OCI-LY7 (cell line): ENCODE data around the gene LMO2. TPM values are rescaled to one million over a fixed set of nuclear protein-coding genes. Genes with fewer than 3 reads are reported as not detected.
A peak's percentile ranks its signal among the peaks of the same experiment; 100 is the strongest.

Experiments used
- BruUV-seq: library from RNA; stranded (reverse); fragments of 400-500 nt; replicated peaks from 2 replicates; lab custom pipeline; 2021; lab: Mats Ljungman, UMichigan
- CTCF ChIA-PET: fragments of 300-600 bp; sonication (Branson Sonifier 250); formaldehyde crosslinking; loops from one replicate; lab custom pipeline; 2022; ENCODE audit warnings: antibody characterized with exemption; ENCODE audit not compliant: unreplicated experiment; lab: Charles Lee
- POLR2A ChIA-PET: fragments of 300-600 bp; sonication (Branson Sonifier 250); formaldehyde crosslinking; loops from one replicate; lab custom pipeline; 2022; ENCODE audit warnings: antibody characterized with exemption; lab: Charles Lee
- DNase-seq: peaks from one replicate; pipeline ENCODE4 v3.0.0-alpha.2; 2015; ENCODE audit warnings: low spot score
- H2AFZ ChIP-seq: fragments of 200-600 bp; sonication (generic), shearing (Covaris generic); 2 replicates; pipeline ENCODE4 v1.6.1; 2014; ENCODE audit warnings: mild to moderate bottlenecking, antibody characterized with exemption, low read length, moderate library complexity
- H3K27ac ChIP-seq: fragments of 200-600 bp; sonication (generic); 2 replicates; pipeline ENCODE4 v1.5.1; 2014; ENCODE audit warnings: mixed run types, low read depth, mild to moderate bottlenecking, moderate library complexity, low read length, inconsistent platforms; ENCODE audit not compliant: poor library complexity, severe bottlenecking
- H3K36me3 ChIP-seq: fragments of 200-600 bp; sonication (generic); 2 replicates; pipeline ENCODE4 v1.6.1; 2014; ENCODE audit warnings: mild to moderate bottlenecking, antibody characterized with exemption, low read length, moderate library complexity, mixed read lengths; ENCODE audit not compliant: insufficient read depth
- H3K4me1 ChIP-seq: fragments of 200-600 bp; sonication (generic); 2 replicates; pipeline ENCODE4 v1.5.1; 2014; ENCODE audit warnings: mild to moderate bottlenecking, low read length; ENCODE audit not compliant: insufficient read depth, poor library complexity, severe bottlenecking
- H3K4me2 ChIP-seq: fragments of 200-600 bp; sonication (generic); 2 replicates; pipeline ENCODE4 v1.6.1; 2014; ENCODE audit warnings: mild to moderate bottlenecking, low read length
- H3K4me3 ChIP-seq: fragments of 200-600 bp; sonication (generic); 2 replicates; pipeline ENCODE4 v1.5.1; 2014; ENCODE audit warnings: mild to moderate bottlenecking, low read depth, low read length; ENCODE audit not compliant: poor library complexity, severe bottlenecking
- H3K79me2 ChIP-seq: fragments of 200-600 bp; sonication (generic); 2 replicates; pipeline ENCODE4 v1.6.1; 2016; ENCODE audit warnings: low read depth, mild to moderate bottlenecking, low read length, moderate library complexity, mixed read lengths; ENCODE audit not compliant: insufficient read depth
- H3K9me2 ChIP-seq: fragments of 200-600 bp; sonication (generic); 2 replicates; pipeline ENCODE4 v1.6.1; 2016; ENCODE audit warnings: mild to moderate bottlenecking, low read length, mixed read lengths; ENCODE audit not compliant: insufficient read depth
- H3K9me3 ChIP-seq: fragments of 200-600 bp; sonication (generic); 2 replicates; pipeline ENCODE4 v1.6.1; 2014; ENCODE audit warnings: mild to moderate bottlenecking, mixed run types, low read length, mixed read lengths
- H4K20me1 ChIP-seq: fragments of 200-600 bp; sonication (generic); 2 replicates; pipeline ENCODE4 v1.6.1; 2014; ENCODE audit warnings: mild to moderate bottlenecking, antibody characterized with exemption, low read length, moderate library complexity, mixed read lengths; ENCODE audit not compliant: insufficient read depth
- EZH2phosphoT487 ChIP-seq: fragments of 200-600 bp; sonication (generic); IDR thresholded peaks from 2 replicates; pipeline ENCODE4 v1.6.1; 2018; ENCODE audit warnings: low read depth, borderline replicate concordance, mild to moderate bottlenecking, mixed run types, antibody characterized with exemption, low read length, moderate library complexity, mixed read lengths
- intact Hi-C: fragments of 100-400 bp; cut with micrococcal nuclease; formaldehyde crosslinking; loops from one replicate; pipeline ENCODE4 v1.10.0; 2022; ENCODE audit not compliant: unreplicated experiment
- total RNA-seq, 2 experiments: library from RNA; depleted of rRNA in 1 of 2; stranded (reverse); fragments of >200 nt in 1 of 2; shearing (Covaris generic) in 1 of 2; gene quantifications; 2 replicates each; pipeline ENCODE4 v1.2.3, GENCODE V29; 2014 to 2022
- TF ChIP-seq, protein P1 (sequence below): fragments of 200-600 bp; sonication (generic); conservative IDR thresholded peaks from 2 replicates; pipeline ENCODE4 v1.5.1; 2014; ENCODE audit warnings: mild to moderate bottlenecking, antibody characterized with exemption, low read length, moderate library complexity, mixed read lengths

Gene LMO2
- total RNA-seq, 2 experiments from 2014 or later: 0.89 TPM; not detected in 1

DNA sequence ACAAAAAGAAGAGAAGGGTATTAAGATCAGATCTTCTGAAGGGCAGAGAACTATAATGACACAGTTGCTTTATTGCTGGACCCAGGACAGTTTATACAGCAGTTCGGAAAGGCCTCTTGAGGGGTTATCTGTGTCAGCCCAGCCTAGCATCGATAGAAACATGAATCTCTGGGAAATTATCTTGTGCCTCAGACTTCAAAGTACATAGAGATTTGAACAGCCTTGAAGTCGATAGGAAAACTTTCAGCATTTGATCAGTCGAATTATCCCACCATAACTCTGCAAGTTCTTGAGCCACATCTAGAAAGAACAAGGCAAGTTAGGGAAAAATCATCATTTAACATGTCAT, 2.5 kb upstream of the LMO2 start:
- peak overlapping the region; percentile 70 for H2AFZ ChIP-seq
- H3K9me2 ChIP-seq: no peaks in the 10 kb centered on the region
- H3K4me2 ChIP-seq: peak overlapping the region; percentile 48
- H3K36me3 ChIP-seq: no peaks in the 10 kb centered on the region
- ChIA-PET POLR2A (interaction anchor here (1.1 kb wide), 2 partner anchors 32 to 439 kb away, joined by 3 to 5 read pairs; no protein-coding TSS in a partner anchor), CTCF (no interaction called here)
- no peaks in the 10 kb centered on the region for H3K9me3 ChIP-seq
- H3K27ac ChIP-seq: no peak overlapping the region
- H3K4me1 ChIP-seq: peaks cover 39% of the 10 kb centered on the region
- BruUV-seq: no TSS peak
- no peaks in the 10 kb centered on the region for H3K79me2 ChIP-seq
- peak overlapping the region; percentile 30 for H3K4me3 ChIP-seq
- H4K20me1 ChIP-seq: no peaks in the 10 kb centered on the region
- TF ChIP-seq, protein P1, sequence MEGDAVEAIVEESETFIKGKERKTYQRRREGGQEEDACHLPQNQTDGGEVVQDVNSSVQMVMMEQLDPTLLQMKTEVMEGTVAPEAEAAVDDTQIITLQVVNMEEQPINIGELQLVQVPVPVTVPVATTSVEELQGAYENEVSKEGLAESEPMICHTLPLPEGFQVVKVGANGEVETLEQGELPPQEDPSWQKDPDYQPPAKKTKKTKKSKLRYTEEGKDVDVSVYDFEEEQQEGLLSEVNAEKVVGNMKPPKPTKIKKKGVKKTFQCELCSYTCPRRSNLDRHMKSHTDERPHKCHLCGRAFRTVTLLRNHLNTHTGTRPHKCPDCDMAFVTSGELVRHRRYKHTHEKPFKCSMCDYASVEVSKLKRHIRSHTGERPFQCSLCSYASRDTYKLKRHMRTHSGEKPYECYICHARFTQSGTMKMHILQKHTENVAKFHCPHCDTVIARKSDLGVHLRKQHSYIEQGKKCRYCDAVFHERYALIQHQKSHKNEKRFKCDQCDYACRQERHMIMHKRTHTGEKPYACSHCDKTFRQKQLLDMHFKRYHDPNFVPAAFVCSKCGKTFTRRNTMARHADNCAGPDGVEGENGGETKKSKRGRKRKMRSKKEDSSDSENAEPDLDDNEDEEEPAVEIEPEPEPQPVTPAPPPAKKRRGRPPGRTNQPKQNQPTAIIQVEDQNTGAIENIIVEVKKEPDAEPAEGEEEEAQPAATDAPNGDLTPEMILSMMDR: no peak
- intact Hi-C loops: no loop called here
- DNase-seq: no peak

DNA sequence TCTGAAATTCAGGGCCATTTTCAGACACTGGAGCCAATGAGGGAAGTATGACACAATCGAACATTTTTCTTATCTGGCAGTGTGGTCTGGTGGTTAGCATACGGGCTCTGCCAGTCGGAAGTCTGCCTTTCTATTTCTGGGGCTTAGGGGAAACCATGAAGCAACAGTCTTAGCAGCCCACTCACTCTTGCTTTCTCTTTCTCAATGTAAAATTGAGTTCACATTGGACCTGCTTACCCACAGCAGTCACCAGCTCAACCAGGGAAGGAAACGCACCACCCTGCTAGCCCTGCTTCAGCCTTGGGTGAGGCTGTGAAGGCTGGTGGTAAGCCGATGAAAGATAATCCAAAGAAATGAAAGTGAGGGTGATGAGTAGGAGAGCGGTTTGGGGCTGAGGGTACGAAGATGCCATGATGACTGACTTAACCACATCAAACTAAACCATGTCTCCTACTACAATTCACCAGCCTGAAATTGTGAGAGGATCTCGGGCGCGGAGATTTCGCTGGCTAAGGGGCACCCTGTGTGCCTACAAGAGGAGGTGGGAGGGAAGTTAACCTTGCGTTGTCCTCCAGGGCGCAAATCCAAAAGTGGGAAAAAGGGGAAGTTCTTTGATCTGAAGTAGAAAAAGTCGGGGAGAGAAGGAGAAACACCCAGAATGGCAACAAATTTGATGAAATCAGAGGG, 2.0 kb upstream of the LMO2 start:
- Histone ChIP-seq H3K79me2 (no peaks in the 10 kb centered on the region), H3K4me2 (peak overlapping the region; percentile 48), H3K9me3 (no peaks in the 10 kb centered on the region), H3K9me2 (no peaks in the 10 kb centered on the region), H3K27ac (no peak overlapping the region), H2AFZ (peak overlapping the region; percentile 70), H3K36me3 (no peaks in the 10 kb centered on the region), H4K20me1 (no peaks in the 10 kb centered on the region), H3K4me3 (peak overlapping the region; percentile 30), H3K4me1 (peaks cover 39% of the 10 kb centered on the region)
- no TSS peak for BruUV-seq
- intact Hi-C loops: no loop called here
- POLR2A ChIA-PET: interaction anchor here (1.0 kb wide), 1 partner anchor 31 kb away, joined by 3 read pairs; no protein-coding TSS in a partner anchor
- peak; percentile 29 for DNase-seq
- TF ChIP-seq EZH2phosphoT487: no peak
- TF ChIP-seq, protein P1: no peak
- CTCF ChIA-PET: no interaction called here
